Measurements from ENCODE around the gene OR52W1. TPM values are rescaled to one million over a fixed set of nuclear protein-coding genes. Genes with fewer than 3 reads are reported as not detected.

The OR52W1 gene
- total and polyA plus RNA-seq, 2 donors (not counting 1 experiment from before 2014, with no cell fraction given) = not detected

DNA sequence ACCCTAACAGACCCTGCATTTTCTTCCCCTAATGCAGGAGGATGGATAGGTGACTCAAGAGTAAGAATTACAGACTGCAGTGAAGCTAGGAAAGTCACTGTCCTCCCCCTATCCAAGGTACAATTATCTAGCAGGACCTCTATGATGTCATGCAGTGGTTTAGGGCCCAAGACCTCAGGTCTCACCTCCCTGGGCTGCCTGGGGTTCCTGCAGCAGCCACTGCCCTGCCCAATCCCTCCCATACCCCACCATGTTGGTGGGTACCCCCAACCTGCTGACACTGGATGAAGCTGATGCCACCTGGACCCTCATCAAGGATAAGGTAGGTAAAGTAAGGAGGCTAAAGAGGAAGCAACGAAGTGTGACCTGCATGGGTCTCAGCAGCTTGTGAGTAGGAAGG, 6.3 kb downstream of the OR52W1 start, which contains the start of gene C11orf42:
Gene C11orf42 (plus strand): TSS at position 192 of the 400 bp plus-strand sequence. CDS start 59 bp downstream, at position 251.
- Histone ChIP-seq H3K79me2 (ENCODE audit: control insufficient read depth, insufficient read depth, low read length) (no peaks in the 10 kb centered on the region), H3K9me3 (ENCODE audit: control insufficient read depth, insufficient read depth, low read depth, low read length) (no peaks in the 10 kb centered on the region), H3K4me2 (ENCODE audit: extremely low read depth, insufficient read depth, low read length) (no peak within 1 kb of the TSS), H2AFZ (ENCODE audit: low read length) (no peak within 1 kb of the TSS), H3K36me3 (ENCODE audit: control insufficient read depth, insufficient read depth, low read length) (peaks cover 2% of the 10 kb centered on the region), H3K27ac (ENCODE audit: insufficient read depth, low read length) (no peak within 1 kb of the TSS), H3K9ac (ENCODE audit: insufficient read depth, low read length) (no peak within 1 kb of the TSS), H3K4me1 (ENCODE audit: control insufficient read depth, extremely low read depth, insufficient read depth, low read length) (no peaks in the 10 kb centered on the region), H4K20me1 (ENCODE audit: control insufficient read depth, extremely low read depth, insufficient read depth, low read length) (no peaks in the 10 kb centered on the region), H3K4me3 (replicated peaks in 1 of 4; ENCODE audit: control extremely low read depth in 1 of 4, insufficient read depth in 1 of 4, low read depth in 3 of 4, low read length in 4 of 4) (no peak within 1 kb of the TSS), H3K27me3 (ENCODE audit: control insufficient read depth, insufficient read depth, low read length) (no peaks in the 10 kb centered on the region)
- DNase-seq (ENCODE audit: low read depth in 2 of 2) = no peak
- no peak for TF ChIP-seq EZH2 (IDR thresholded peaks at IDR 0.05; ENCODE audit: low read length, missing control alignments)
- TF ChIP-seq, protein P1, sequence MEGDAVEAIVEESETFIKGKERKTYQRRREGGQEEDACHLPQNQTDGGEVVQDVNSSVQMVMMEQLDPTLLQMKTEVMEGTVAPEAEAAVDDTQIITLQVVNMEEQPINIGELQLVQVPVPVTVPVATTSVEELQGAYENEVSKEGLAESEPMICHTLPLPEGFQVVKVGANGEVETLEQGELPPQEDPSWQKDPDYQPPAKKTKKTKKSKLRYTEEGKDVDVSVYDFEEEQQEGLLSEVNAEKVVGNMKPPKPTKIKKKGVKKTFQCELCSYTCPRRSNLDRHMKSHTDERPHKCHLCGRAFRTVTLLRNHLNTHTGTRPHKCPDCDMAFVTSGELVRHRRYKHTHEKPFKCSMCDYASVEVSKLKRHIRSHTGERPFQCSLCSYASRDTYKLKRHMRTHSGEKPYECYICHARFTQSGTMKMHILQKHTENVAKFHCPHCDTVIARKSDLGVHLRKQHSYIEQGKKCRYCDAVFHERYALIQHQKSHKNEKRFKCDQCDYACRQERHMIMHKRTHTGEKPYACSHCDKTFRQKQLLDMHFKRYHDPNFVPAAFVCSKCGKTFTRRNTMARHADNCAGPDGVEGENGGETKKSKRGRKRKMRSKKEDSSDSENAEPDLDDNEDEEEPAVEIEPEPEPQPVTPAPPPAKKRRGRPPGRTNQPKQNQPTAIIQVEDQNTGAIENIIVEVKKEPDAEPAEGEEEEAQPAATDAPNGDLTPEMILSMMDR (conservative IDR thresholded peaks at IDR 0.05 in 1 of 2, IDR thresholded peaks at IDR 0.05 in 1 of 2; ENCODE audit: low read depth in 1 of 2, low read length in 2 of 2) = no peak

GRCh38 chr11:6206456-6207180, 7.6 kb downstream of the OR52W1 start:
- Histone ChIP-seq H3K27me3 (ENCODE audit: control insufficient read depth, insufficient read depth, low read length) (no peaks in the 10 kb centered on the region), H2AFZ (ENCODE audit: low read length) (no peak overlapping the region), H3K4me2 (ENCODE audit: extremely low read depth, insufficient read depth, low read length) (no peak overlapping the region), H3K9ac (ENCODE audit: insufficient read depth, low read length) (no peak overlapping the region), H3K79me2 (ENCODE audit: control insufficient read depth, insufficient read depth, low read length) (no peaks in the 10 kb centered on the region), H3K27ac (ENCODE audit: insufficient read depth, low read length) (no peak overlapping the region), H4K20me1 (ENCODE audit: control insufficient read depth, extremely low read depth, insufficient read depth, low read length) (no peaks in the 10 kb centered on the region), H3K9me3 (ENCODE audit: control insufficient read depth, insufficient read depth, low read depth, low read length) (no peaks in the 10 kb centered on the region), H3K36me3 (ENCODE audit: control insufficient read depth, insufficient read depth, low read length) (peaks cover 3% of the 10 kb centered on the region), H3K4me1 (ENCODE audit: control insufficient read depth, extremely low read depth, insufficient read depth, low read length) (no peaks in the 10 kb centered on the region), H3K4me3 (replicated peaks in 1 of 4; ENCODE audit: control extremely low read depth in 1 of 4, insufficient read depth in 1 of 4, low read depth in 3 of 4, low read length in 4 of 4) (no peak overlapping the region)
- TF ChIP-seq EZH2 (IDR thresholded peaks at IDR 0.05; ENCODE audit: low read length, missing control alignments) = no peak
- TF ChIP-seq, protein P1 (conservative IDR thresholded peaks at IDR 0.05 in 1 of 2, IDR thresholded peaks at IDR 0.05 in 1 of 2; ENCODE audit: low read depth in 1 of 2, low read length in 2 of 2) = no peak
- DNase-seq (ENCODE audit: low read depth in 2 of 2) = peak in 1 of 2 donors; percentile 46

- Histone ChIP-seq H3K36me3 (ENCODE audit: control insufficient read depth, insufficient read depth, low read length) (peaks cover 6% of the 10 kb centered on the region), H3K79me2 (ENCODE audit: control insufficient read depth, insufficient read depth, low read length) (no peaks in the 10 kb centered on the region), H3K27ac (ENCODE audit: insufficient read depth, low read length) (no peak overlapping the region), H4K20me1 (ENCODE audit: control insufficient read depth, extremely low read depth, insufficient read depth, low read length) (no peaks in the 10 kb centered on the region), H3K4me2 (ENCODE audit: extremely low read depth, insufficient read depth, low read length) (no peak overlapping the region), H3K27me3 (ENCODE audit: control insufficient read depth, insufficient read depth, low read length) (no peaks in the 10 kb centered on the region), H2AFZ (ENCODE audit: low read length) (no peak overlapping the region), H3K9ac (ENCODE audit: insufficient read depth, low read length) (no peak overlapping the region), H3K9me3 (ENCODE audit: control insufficient read depth, insufficient read depth, low read depth, low read length) (no peaks in the 10 kb centered on the region), H3K4me1 (ENCODE audit: control insufficient read depth, extremely low read depth, insufficient read depth, low read length) (no peaks in the 10 kb centered on the region), H3K4me3 (replicated peaks in 1 of 4; ENCODE audit: control extremely low read depth in 1 of 4, insufficient read depth in 1 of 4, low read depth in 3 of 4, low read length in 4 of 4) (no peak overlapping the region)
- DNase-seq (ENCODE audit: low read depth in 2 of 2) = no peak
- no peak for TF ChIP-seq EZH2 (IDR thresholded peaks at IDR 0.05; ENCODE audit: low read length, missing control alignments)
- TF ChIP-seq, protein P1 (conservative IDR thresholded peaks at IDR 0.05 in 1 of 2, IDR thresholded peaks at IDR 0.05 in 1 of 2; ENCODE audit: low read depth in 1 of 2, low read length in 2 of 2) = no peak
These were observed 10.8 kb downstream of the OR52W1 start for GRCh38 chr11:6209801-6210200.

Measured in fibroblast of lung (primary cell).